Mesendoderm (in vitro differentiated cells): ENCODE results near the gene RADIL.

Experiments used
- DNase-seq: peaks from one replicate; pipeline ENCODE4 v3.0.0; 2013
- H2AK5ac ChIP-seq: 2 replicates; pipeline ENCODE4 v1.6.1; 2013; ENCODE audit warnings: low read length, inconsistent platforms
- H2BK120ac ChIP-seq: 2 replicates; pipeline ENCODE4 v1.6.1; 2013; ENCODE audit warnings: low read depth, mild to moderate bottlenecking, low read length, moderate library complexity, mixed read lengths
- H2BK15ac ChIP-seq: replicated peaks from 2 replicates; pipeline ENCODE4 v1.6.1; 2013; ENCODE audit warnings: low read depth, mild to moderate bottlenecking, moderate library complexity
- H2BK5ac ChIP-seq: 2 replicates; pipeline ENCODE4 v1.6.1; 2013; ENCODE audit warnings: low read length, inconsistent platforms
- H3K18ac ChIP-seq: 2 replicates; pipeline ENCODE4 v1.6.1; 2013; ENCODE audit warnings: mild to moderate bottlenecking, low read length, mixed read lengths
- H3K23ac ChIP-seq: one replicate; pipeline ENCODE4 v1.6.1; 2013; ENCODE audit warnings: low read length
- H3K27ac ChIP-seq: 2 replicates; pipeline ENCODE4 v1.5.1; 2013; ENCODE audit warnings: low read depth, mild to moderate bottlenecking, inconsistent platforms, low read length, moderate library complexity
- H3K27me3 ChIP-seq: 2 replicates; pipeline ENCODE4 v1.6.1; 2013; ENCODE audit warnings: low read length, control low read depth, mild to moderate bottlenecking, inconsistent platforms; ENCODE audit not compliant: insufficient read depth, poor library complexity
- H3K36me3 ChIP-seq: 2 replicates; pipeline ENCODE4 v1.6.1; 2013; ENCODE audit warnings: low read length, inconsistent platforms; ENCODE audit not compliant: control insufficient read depth, insufficient read depth
- H3K4ac ChIP-seq: one replicate; pipeline ENCODE4 v1.6.1; 2013; ENCODE audit warnings: low read depth, mild to moderate bottlenecking, low read length, moderate library complexity
- H3K4me1 ChIP-seq: 2 replicates; pipeline ENCODE4 v1.6.1; 2013; ENCODE audit warnings: low read depth, low read length, inconsistent platforms; ENCODE audit not compliant: control insufficient read depth
- H3K4me2 ChIP-seq: 2 replicates; pipeline ENCODE4 v1.6.1; 2013; ENCODE audit warnings: low read length
- H3K4me3 ChIP-seq: 2 replicates; pipeline ENCODE4 v1.5.1; 2013; ENCODE audit warnings: mild to moderate bottlenecking, low read length
- H3K56ac ChIP-seq: one replicate; pipeline ENCODE4 v1.6.1; 2013; ENCODE audit warnings: low read length
- H3K79me1 ChIP-seq: 2 replicates; pipeline ENCODE4 v1.6.1; 2013; ENCODE audit warnings: low read length, inconsistent platforms
- H3K79me2 ChIP-seq: 2 replicates; pipeline ENCODE4 v1.6.1; 2013; ENCODE audit warnings: mild to moderate bottlenecking, low read length; ENCODE audit not compliant: control insufficient read depth, insufficient read depth
- H3K9ac ChIP-seq: 2 replicates; pipeline ENCODE4 v1.6.1; 2013; ENCODE audit warnings: low read length, inconsistent platforms
- H4K5ac ChIP-seq: one replicate; pipeline ENCODE4 v1.6.1; 2013; ENCODE audit warnings: low read length
- H4K8ac ChIP-seq: one replicate; pipeline ENCODE4 v1.6.1; 2013; ENCODE audit warnings: low read depth, mild to moderate bottlenecking, control low read depth, low read length, moderate library complexity
- WGBS: extraction: QIAGEN DNeasy Blood & Tissue Kit; methylation state at CpG from one replicate; pipeline ENCODE4 v1.1.7; 2013; ENCODE audit warnings: low lambda C conversion rate, missing lambda C conversion rate; ENCODE audit not compliant: insufficient coverage; ENCODE audit errors: extremely low coverage; 5-methylcytosine and 5-hydroxymethylcytosine counted together

Gene RADIL

GRCh38 chr7:4790516-4790991 lies 93.0 kb downstream of the RADIL start:
- no peak overlapping the region for H3K18ac ChIP-seq
- H3K4ac ChIP-seq = no peak overlapping the region
- no peaks in the 10 kb centered on the region for H3K79me2 ChIP-seq
- no CpG with 5 or more reads among the region's 24 CpGs for WGBS
- H4K8ac ChIP-seq = no peak overlapping the region
- H3K36me3 ChIP-seq = no peaks in the 10 kb centered on the region
- no peak overlapping the region for H2BK15ac ChIP-seq
- no peak overlapping the region for H3K23ac ChIP-seq
- no peak overlapping the region for H3K9ac ChIP-seq
- H4K5ac ChIP-seq = no peak overlapping the region
- H2BK5ac ChIP-seq = no peak overlapping the region
- no peak overlapping the region for H2BK120ac ChIP-seq
- DNase-seq = no peak
- H3K79me1 ChIP-seq = no peaks in the 10 kb centered on the region
- H3K4me2 ChIP-seq = no peak overlapping the region
- H3K4me1 ChIP-seq = no peaks in the 10 kb centered on the region
- H2AK5ac ChIP-seq = no peak overlapping the region
- H3K27ac ChIP-seq = no peak overlapping the region
- no peaks in the 10 kb centered on the region for H3K27me3 ChIP-seq
- H3K4me3 ChIP-seq = no peak overlapping the region
- H3K56ac ChIP-seq = no peak overlapping the region

DNA sequence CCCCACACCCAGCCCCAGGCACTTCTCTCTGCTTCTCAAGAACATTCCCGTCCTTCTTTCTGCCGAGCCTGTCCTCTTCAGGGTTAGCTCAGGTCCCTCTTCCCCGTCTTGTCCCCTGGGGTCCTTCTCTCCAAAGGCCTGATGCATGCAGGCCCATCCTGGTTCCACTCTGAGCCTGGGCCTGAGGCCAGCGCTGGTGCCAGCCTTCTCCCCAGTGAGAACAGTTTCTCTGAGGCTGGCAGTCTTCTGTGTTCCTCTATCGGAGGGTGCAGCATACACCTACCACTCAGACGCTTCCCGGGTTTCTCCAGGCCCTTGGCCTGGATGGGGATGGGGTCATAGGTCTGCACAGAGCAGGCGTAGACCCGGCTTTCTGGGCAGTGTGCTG lies 93.4 kb downstream of the RADIL start:
- H3K36me3 ChIP-seq = no peaks in the 10 kb centered on the region
- no peak overlapping the region for H3K23ac ChIP-seq
- H3K18ac ChIP-seq = no peak overlapping the region
- no peak overlapping the region for H3K4ac ChIP-seq
- no peak for DNase-seq
- no peak overlapping the region for H3K27ac ChIP-seq
- no peak overlapping the region for H2BK5ac ChIP-seq
- no peak overlapping the region for H4K8ac ChIP-seq
- H3K56ac ChIP-seq = no peak overlapping the region
- H3K4me1 ChIP-seq = no peaks in the 10 kb centered on the region
- no peaks in the 10 kb centered on the region for H3K27me3 ChIP-seq
- H3K4me3 ChIP-seq = no peak overlapping the region
- no peak overlapping the region for H2BK120ac ChIP-seq
- no peak overlapping the region for H3K4me2 ChIP-seq
- no peak overlapping the region for H2AK5ac ChIP-seq
- H4K5ac ChIP-seq = no peak overlapping the region
- no peaks in the 10 kb centered on the region for H3K79me2 ChIP-seq
- H2BK15ac ChIP-seq = no peak overlapping the region
- H3K79me1 ChIP-seq = no peaks in the 10 kb centered on the region
- H3K9ac ChIP-seq = no peak overlapping the region
- WGBS = no CpG with 5 or more reads among the region's 9 CpGs

- H3K56ac ChIP-seq = no peak overlapping the region
- H4K8ac ChIP-seq = no peak overlapping the region
- H3K36me3 ChIP-seq = no peaks in the 10 kb centered on the region
- no peak overlapping the region for H2BK120ac ChIP-seq
- no peak overlapping the region for H3K4me2 ChIP-seq
- H3K79me1 ChIP-seq = no peaks in the 10 kb centered on the region
- no peak for DNase-seq
- H3K23ac ChIP-seq = no peak overlapping the region
- no peak overlapping the region for H2BK15ac ChIP-seq
- H3K4me3 ChIP-seq = no peak overlapping the region
- no peak overlapping the region for H3K18ac ChIP-seq
- H4K5ac ChIP-seq = no peak overlapping the region
- no peaks in the 10 kb centered on the region for H3K4me1 ChIP-seq
- H3K27ac ChIP-seq = no peak overlapping the region
- no peak overlapping the region for H2BK5ac ChIP-seq
- no peak overlapping the region for H3K4ac ChIP-seq
- H3K27me3 ChIP-seq = no peaks in the 10 kb centered on the region
- no peak overlapping the region for H3K9ac ChIP-seq
- H2AK5ac ChIP-seq = no peak overlapping the region
- no CpG with 5 or more reads among the region's 26 CpGs for WGBS
- no peaks in the 10 kb centered on the region for H3K79me2 ChIP-seq
These were observed 94.1 kb downstream of the RADIL start for GRCh38 chr7:4789194-4790077.

- no peak overlapping the region for H3K4me3 ChIP-seq
- no peaks in the 10 kb centered on the region for H3K4me1 ChIP-seq
- H3K4me2 ChIP-seq = no peak overlapping the region
- H3K27me3 ChIP-seq = no peaks in the 10 kb centered on the region
- H3K79me1 ChIP-seq = no peaks in the 10 kb centered on the region
- no peak overlapping the region for H2BK5ac ChIP-seq
- no peaks in the 10 kb centered on the region for H3K79me2 ChIP-seq
- no peak for DNase-seq
- H3K9ac ChIP-seq = no peak overlapping the region
- H3K23ac ChIP-seq = no peak overlapping the region
- H4K8ac ChIP-seq = no peak overlapping the region
- H2BK15ac ChIP-seq = no peak overlapping the region
- no CpG with 5 or more reads among the region's 27 CpGs for WGBS
- no peak overlapping the region for H2AK5ac ChIP-seq
- no peak overlapping the region for H3K56ac ChIP-seq
- H3K18ac ChIP-seq = no peak overlapping the region
- no peak overlapping the region for H4K5ac ChIP-seq
- no peak overlapping the region for H3K27ac ChIP-seq
- H3K4ac ChIP-seq = no peak overlapping the region
- H3K36me3 ChIP-seq = no peaks in the 10 kb centered on the region
- no peak overlapping the region for H2BK120ac ChIP-seq
These were observed 94.8 kb downstream of the RADIL start for GRCh38 chr7:4788627-4789189.

DNA sequence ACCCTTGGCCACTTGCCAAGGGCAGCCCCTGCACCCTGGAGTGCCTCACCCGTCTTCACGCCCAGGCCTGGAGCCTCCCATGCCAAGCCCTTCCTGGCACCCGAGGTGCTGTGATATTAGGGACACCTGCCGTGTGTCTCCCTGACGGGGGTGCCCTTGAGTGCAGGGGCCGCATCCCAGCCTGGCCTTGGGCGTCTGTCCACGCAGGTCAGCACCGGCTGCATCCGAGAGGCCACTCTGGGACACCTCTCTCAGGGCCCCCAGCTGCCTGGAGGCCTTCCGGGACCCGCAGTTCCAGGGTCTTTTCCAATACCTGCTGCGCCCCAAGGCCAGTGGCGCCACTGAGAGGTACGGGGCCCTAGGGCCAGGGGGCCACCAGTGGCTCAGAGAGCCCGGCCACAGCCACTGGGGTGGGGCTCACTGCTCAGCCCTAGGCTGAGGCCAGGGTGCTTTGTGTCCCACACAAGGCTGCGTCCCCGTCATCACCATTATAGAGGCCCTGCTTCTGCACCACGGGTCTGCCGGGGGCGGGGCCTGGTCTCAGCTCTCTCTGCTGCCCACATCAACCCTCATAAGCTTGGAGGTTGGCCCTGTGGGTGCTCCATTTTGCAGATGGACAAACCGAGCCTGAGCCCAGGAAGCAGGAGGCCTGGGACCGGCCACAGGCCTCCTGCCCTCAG lies 95.4 kb downstream of the RADIL start:
- H3K4me3 ChIP-seq = no peak overlapping the region
- H2BK120ac ChIP-seq = no peak overlapping the region
- no peak overlapping the region for H3K9ac ChIP-seq
- no peak overlapping the region for H2AK5ac ChIP-seq
- H3K23ac ChIP-seq = no peak overlapping the region
- no peak overlapping the region for H3K27ac ChIP-seq
- no peaks in the 10 kb centered on the region for H3K79me2 ChIP-seq
- H2BK5ac ChIP-seq = no peak overlapping the region
- no peak overlapping the region for H4K5ac ChIP-seq
- H3K18ac ChIP-seq = no peak overlapping the region
- H2BK15ac ChIP-seq = no peak overlapping the region
- no peak for DNase-seq
- H3K79me1 ChIP-seq = no peaks in the 10 kb centered on the region
- no peak overlapping the region for H4K8ac ChIP-seq
- no peaks in the 10 kb centered on the region for H3K27me3 ChIP-seq
- H3K4ac ChIP-seq = no peak overlapping the region
- no peaks in the 10 kb centered on the region for H3K4me1 ChIP-seq
- H3K36me3 ChIP-seq = no peaks in the 10 kb centered on the region
- no CpG with 5 or more reads among the region's 23 CpGs for WGBS
- no peak overlapping the region for H3K56ac ChIP-seq
- no peak overlapping the region for H3K4me2 ChIP-seq
